HG03159 (cell line): ENCODE measurements around the gene LLGL2.

Experiments
- ATAC-seq: cut with Tn5 transposase; IDR thresholded peaks from one replicate; pipeline ENCODE4 v1.9.1; 2021; ENCODE audit warnings: mild to moderate bottlenecking, moderate library complexity; ENCODE audit not compliant: unreplicated experiment

The LLGL2 gene

DNA sequence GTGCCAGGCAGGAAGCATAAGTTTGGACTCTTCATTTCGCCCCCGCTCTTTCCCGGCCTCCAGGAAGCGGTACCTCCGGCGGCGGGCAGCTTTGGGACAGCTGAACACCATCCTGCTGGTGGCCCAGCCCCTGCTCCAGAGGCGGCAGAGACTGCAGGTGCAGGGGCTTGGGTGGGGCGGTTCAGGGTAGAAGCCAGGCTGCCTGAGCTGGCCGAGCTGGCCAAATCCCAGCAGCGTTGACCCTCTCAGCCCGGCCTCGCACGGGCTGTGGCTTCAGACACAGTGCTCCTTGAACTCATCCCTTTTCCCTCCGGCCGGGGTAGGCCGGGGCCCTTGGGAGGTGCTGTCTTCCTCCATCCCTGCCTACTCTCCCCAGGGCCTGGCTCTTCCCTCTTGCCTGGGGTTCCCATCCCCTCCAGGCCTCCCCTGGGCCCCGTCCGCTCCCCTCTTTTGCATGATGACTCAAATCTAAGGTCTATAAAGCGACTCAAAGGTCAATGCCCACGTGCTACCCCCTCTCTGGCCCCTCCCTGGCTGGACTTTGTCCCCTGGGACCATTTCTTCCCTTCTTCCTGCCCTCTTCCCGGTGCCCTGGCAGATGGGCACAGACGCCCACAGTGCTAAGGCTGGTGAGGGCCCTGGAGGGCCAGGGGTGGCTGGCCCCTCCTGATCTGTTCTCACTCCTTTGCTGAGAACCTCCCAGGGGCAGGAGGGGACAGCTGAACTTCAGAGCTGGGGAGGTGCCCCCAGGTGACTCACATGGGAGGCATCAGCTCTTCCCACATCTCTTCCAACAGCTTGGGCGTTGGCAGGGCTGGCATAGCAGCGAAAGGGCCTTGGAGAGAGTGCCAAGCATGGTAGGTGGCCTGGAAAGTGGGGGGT lies 84.8 kb downstream of the LLGL2 start:
- ATAC-seq: no peak

DNA sequence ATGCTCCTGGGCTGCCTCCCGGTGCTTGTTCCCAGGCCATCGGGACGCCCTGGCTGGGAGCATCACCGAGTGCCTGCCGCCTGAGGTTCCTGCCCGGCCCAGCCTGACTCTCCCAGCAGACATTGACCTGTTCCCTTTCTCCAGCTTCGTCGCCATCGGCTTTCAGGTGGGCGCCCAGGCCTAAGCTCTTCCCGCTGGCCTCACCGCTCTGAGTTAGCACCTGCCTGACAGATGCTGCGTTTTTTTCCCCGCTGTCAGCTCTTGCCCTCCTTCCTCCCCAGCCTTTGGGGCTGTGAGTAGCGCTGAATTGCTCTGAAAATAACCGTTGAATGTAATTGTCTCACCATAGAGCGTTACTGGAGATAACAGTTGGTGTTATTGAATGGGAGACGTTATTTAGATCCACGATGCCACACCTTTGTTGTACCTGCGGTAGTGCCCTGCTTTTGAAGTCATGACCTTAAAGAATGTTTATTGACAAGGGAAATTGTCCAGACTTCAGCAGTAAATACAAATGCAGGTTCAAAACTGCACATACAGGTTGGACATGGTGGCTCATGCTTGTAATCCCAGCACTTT lies 86.4 kb downstream of the LLGL2 start:
- ATAC-seq: no peak

DNA sequence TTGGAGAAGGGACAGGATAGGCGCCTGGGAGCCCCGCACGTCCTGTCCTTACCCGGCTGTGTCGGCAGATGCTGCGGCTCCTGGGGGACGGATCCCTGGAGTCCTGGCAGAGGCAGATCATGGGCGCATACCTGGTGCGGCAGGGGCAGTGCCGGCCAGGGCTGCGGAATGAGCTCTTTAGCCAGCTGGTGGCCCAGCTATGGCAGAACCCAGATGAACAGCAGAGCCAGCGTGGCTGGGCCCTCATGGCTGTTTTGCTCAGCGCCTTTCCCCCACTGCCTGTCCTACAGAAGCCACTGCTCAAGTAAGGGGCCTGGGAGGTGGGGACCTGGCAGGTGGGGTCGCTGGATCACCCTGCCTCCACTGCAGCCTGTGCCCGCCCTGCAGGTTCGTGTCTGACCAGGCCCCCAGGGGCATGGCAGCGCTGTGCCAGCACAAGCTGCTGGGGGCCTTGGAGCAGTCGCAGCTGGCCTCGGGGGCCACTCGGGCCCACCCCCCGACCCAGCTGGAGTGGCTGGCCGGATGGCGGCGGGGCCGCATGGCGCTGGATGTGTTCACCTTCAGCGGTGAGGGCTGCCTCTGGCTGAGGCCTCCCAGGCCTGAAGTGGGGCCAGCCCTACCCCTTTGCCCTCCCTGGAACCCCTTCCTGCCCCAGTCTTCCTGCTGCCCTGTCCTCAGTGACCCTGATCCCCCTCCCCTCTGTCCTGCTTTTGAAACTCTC lies 87.6 kb downstream of the LLGL2 start:
- no peak for ATAC-seq

DNA sequence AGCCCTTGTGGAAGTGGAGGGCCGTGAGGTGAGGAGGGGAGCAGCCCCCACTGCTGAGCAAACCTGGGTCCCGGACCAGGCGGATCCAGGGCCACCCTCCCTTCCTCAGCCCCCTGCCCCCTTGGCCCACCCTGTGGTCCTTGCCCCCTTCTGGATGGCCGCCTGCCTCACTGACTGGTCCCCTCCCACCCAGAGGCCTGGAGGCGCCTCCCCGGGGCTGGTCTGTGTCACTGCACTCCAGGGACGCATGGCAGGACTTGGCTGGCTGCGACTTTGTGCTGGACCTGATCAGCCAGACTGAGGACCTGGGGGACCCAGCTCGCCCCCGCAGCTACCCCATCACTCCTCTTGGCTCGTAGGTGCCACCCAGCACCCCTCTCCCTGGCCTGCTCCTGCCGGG lies 88.5 kb downstream of the LLGL2 start:
- ATAC-seq: no peak

DNA sequence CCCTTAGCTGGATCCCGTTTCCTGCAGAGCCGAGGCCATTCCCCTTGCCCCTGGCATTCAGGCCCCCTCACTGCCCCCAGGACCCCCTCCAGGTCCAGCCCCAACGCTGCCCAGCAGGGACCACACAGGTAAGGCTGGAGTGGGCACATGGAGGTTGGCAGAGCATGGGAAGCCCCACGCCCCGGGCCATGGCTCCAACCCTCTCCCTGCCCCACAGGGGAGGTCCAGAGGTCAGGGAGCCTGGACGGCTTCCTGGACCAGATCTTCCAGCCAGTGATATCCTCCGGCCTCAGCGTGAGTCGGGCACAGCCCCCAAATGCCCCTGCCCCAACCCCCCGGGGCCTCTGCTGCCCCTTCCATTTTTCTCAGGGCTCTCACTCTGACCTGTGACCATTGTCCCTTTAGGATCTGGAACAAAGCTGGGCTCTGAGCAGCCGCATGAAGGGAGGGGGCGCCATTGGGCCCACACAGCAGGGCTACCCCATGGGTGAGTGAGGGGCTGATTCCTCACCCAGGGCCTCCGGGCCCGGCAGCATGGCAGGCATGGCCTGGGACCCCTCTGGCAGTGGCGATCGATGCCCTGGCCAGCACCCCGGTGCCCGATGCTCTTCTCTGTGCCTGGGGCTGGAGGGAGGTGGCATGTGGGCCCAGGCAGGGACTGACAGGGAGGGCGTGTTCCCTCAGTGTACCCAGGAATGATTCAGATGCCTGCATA lies 89.2 kb downstream of the LLGL2 start:
- ATAC-seq: no peak

DNA sequence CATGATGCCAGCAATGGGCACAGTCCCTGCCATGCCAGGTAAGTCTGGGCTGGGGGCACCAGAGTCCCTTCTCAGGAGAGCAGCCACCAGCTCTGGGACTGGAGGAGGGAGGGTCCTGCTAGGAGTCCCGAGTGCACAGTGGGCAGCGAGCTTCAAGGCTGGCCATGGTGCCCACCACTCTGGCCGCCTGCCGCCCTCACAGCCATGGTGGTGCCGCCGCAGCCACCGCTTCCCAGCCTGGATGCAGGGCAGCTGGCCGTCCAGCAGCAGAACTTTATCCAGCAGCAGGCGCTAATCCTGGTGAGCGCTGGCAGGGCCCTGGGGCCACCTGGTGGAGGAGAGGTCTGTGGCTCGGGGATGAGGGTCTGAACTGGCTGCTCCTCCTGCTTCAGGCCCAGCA lies 89.8 kb downstream of the LLGL2 start:
- no peak for ATAC-seq

DNA sequence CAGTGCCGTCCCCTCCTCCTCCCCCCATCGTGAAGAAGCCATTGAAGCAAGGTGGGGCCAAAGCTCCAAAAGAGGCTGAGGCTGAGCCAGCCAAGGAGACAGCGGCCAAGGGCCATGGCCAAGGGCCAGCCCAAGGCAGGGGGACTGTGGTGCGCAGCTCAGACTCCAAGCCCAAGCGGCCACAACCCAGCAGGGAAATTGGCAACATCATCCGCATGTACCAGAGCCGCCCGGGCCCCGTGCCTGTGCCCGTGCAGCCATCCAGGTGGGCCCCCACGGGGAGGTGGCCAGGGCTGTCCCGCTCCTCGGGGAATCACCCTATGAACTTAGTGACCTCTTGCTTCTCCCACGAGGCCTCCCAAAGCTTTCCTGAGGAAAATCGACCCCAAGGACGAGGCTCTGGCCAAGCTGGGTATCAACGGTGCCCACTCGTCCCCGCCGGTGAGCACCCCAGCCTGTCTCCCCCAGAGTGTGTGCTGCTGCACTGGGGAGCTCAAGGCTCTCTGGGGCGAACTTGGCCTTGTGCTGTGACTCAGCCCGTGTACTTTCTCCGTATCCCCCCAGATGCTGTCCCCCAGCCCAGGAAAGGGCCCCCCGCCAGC lies 91.1 kb downstream of the LLGL2 start:
- ATAC-seq: no peak

DNA sequence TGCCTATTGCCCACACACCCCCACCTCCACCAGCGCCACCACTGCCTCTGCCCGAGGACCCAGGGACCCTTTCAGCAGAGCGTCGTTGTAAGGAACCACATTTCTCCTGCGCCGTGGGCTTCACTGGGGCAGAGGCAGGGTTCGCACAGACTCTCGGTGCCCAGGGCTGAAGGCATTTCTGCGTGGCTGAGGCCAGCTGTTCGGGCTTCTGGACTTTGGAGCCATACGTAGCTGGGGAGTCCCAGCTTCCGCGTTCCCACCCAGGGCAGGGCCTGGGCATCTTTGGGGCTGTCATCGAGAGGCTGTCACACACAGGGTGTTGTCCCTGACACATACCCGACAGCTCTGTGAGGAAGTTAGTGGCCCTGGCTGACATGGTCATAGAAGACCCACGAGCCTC lies 91.7 kb downstream of the LLGL2 start:
- no peak for ATAC-seq

DNA sequence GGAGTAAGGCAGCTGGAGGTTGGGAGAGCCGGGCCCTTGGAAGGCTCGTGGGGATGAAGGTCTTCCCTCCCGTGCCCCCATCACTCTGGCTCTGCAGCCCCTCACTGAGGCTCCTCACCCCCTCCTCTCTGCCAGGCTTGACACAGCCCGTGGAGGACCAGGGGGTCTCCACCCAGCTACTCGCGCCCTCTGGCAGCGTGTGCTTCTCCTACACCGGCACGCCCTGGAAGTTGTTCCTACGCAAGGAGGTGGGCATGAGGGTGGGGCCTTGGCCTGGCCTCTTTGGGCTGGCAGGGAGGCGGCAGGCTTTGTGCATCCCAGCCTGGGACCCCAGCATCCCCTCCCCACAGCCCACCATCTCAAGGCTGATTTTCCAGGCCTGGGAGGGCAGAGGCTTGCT lies 92.2 kb downstream of the LLGL2 start:
- ATAC-seq: no peak

DNA sequence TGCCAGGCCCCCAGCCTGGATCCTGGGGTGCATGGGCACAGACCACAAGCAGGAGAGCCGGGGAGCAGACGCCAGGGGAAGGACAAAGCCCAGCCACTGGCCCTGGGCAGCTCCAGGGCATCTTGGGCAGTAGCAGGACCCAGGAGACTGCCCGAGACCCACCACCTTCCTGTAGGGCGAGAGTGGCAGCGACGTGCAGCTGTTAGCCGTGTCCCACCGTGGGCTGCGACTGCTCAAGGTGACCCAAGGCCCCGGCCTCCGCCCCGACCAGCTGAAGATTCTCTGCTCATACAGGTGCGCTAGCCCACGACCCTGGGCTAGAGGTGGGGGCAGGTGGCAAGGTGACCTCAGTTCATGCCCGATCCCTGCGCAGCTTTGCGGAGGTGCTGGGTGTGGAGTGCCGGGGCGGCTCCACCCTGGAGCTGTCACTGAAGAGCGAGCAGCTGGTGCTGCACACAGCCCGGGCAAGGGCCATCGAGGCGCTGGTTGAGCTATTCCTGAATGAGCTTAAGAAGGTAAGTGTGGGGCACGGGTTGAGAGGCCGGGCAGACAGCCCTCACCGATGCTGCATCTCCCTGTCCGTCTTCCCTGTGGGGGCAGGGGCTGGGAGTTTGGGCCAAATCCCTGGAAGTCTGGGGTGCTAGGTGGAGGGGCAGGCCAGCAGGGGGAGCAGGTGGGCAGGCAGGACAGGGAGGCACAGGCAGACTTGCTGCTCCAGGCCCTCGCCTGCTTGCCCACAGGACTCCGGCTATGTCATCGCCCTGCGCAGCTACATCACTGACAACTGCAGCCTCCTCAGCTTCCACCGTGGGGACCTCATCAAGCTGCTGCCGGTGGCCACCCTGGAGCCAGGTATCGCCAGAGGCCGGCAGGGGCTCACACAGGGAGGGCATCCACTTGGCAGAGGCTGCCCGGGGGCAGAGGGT lies 94.3 kb downstream of the LLGL2 start:
- ATAC-seq: no peak

DNA sequence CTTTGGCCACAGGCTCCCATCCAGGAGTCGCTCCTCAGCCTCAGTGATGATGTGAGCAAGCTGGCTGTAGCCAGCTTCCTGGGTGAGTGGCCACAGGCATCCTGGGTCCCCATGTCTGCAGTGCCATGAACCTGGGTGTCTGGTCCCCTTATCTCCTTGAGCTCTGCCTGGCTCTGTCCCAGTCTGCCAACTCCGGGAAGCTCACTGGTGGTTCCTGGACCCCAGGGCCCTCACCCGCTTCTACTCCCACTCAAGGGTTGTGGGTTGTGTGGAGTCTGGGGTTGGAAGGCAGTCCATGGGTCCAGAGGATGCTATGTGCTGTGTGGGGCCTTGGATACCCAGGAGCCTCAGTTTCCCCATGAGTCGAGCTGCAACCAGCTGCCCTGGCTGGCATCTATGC lies 96.0 kb downstream of the LLGL2 start:
- no peak for ATAC-seq

DNA sequence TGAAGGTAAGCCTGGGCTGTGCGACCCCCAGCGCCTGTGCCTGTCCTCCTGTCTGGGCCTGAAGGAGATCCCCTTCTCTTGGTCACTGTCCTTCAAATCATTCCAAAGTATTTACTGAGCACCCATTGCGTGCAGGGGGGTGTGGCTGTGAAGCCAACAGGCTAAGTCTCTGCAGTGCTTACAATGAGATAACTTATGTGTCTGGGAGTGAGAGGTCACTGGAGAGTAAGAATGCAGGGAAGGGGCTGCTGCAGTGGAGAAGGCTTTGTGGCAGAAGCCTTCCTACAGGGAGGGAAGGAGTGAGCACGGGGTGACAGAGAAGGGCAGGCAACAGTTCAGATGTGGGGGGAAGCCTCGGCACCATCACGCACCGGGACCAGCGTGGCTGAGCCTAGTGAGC lies 96.6 kb downstream of the LLGL2 start:
- no peak for ATAC-seq

DNA sequence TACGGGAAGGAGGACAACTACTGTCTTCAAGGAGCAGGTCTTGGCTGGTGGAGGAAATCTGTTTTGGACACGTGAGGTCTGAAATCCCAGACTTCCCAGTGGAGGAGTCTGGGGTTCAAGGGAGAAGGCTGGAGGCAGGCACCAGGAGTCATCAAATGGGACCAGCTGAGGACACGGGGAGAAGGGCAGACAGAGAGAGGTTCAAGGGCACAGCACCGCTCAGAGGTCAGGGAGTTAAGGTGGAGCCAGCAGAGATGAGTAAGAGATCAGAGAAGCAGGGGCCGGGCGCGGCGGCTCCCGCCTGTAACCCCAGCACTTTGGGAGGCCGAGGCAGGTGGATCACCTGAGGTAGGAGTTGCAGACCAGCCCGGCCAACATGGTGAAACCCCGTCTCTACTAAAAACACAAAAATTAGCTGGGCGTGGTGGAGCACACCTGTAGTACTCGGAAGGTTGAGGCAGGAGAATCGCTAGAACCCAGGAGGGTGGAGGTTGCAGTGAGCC lies 97.3 kb downstream of the LLGL2 start:
- no peak for ATAC-seq

DNA sequence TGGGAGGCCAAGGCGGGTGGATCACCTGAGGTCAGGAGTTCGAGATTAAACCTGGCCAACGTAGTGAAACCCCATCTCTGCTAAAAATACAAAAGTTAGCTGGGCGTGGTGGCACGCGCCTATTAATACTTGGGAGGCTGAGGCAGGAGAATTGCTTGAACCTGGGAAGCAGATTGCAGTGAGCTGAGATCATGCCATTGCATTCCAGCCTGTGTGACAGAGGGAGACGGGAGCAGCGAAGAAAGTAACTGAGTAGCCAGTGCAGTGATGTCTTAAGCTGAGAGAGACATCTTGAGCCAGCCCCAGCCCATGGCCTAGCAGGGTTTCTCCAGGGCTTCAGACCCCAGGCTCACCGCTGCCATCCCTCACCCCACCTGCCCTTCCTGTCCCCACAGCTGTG lies 97.9 kb downstream of the LLGL2 start:
- no peak for ATAC-seq

DNA sequence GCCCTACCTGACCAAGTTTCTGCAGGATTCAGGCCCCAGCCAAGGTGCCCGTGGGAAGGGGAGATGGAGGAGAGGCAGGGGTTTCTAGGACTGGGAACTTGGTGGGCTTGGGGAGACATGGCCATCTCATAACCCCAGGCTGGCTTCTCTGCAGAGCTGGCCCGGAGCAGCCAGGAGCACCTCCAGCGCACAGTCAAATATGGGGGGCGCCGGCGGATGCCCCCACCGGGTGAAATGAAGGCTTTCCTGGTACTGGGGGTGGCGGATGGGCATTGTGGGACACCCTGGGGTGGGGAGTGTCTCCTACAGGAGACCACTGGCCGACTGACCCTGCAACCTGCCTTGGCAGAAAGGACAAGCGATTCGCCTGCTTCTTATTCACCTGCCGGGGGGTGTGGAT lies 98.5 kb downstream of the LLGL2 start:
- no peak for ATAC-seq
